Stimulated activated CD8-positive, alpha-beta memory T cell treated with anti-CD3 and anti-CD28 coated beads, Interleukin-15, amount 100 ng/mL, for 4 hours (primary cell): ENCODE data around the gene ZNF839.
A peak's percentile ranks its signal among the peaks of the same experiment; 100 is the strongest.
"Not testable (repeated sequence)": the region's sequence is repeated elsewhere in the genome, so short reads cannot be mapped to it uniquely, and the experiment has no call there.

Experiments used
- DNase-seq, 2 donors: peaks; one replicate each; pipeline ENCODE4 v3.0.0-alpha.2; 2020; ENCODE audit warnings: low read depth in 2 of 2

ZNF839 gene

DNA sequence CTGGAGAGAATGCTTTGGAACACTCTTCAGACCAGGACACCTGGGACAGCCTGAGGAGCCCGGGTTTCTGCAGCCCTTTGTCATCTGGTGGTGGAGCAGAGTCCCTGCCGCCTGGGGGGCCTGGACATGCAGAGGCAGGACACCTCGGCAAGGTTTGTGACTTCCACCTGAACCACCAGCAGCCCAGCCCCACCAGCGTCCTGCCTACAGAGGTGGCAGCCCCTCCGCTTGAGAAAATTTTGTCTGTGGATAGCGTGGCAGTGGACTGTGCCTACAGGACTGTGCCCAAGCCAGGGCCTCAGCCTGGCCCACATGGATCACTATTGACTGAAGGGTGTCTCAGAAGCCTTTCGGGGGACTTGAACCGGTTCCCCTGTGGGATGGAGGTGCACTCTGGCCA, 22.0 kb downstream of the ZNF839 start:
- DNase-seq, result no peak

DNA sequence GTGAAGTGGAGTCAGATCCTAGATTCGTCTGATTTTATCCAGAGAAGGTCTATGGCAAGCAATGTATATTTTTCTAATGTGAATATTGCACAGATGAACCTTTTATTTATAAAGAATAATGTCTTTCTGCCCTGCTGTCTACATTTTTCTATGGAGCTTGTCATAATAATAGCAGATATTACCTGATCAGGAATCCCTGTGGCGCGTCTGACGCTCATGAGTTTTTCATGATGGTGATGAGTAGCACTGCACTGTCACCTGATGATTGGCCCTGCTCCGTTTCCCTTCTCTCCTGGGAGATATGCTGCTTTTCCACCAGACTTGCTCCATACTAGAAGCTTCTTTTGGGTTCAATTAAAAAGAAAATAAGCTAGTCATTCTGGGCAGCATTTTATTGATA, 22.7 kb downstream of the ZNF839 start:
- DNase-seq, result no peak

- DNase-seq, result no peak
Measured at GRCh38 chr14:102344084-102344483, 24.5 kb downstream of the ZNF839 start.

GRCh38 chr14:102344485-102344884, 24.9 kb downstream of the ZNF839 start:
- no peak for DNase-seq

GRCh38 chr14:102345232-102345631, 25.7 kb downstream of the ZNF839 start:
- DNase-seq, result no peak

GRCh38 chr14:102346645-102347044, 27.1 kb downstream of the ZNF839 start:
- DNase-seq, result no peak

GRCh38 chr14:102348376-102348775, 28.8 kb downstream of the ZNF839 start:
- no peak for DNase-seq

- DNase-seq, result no peak
Measured at GRCh38 chr14:102351023-102351422, 31.5 kb downstream of the ZNF839 start.

- DNase-seq, result not testable (repeated sequence)
Measured at GRCh38 chr14:102351593-102351992, 32.0 kb downstream of the ZNF839 start.

DNA sequence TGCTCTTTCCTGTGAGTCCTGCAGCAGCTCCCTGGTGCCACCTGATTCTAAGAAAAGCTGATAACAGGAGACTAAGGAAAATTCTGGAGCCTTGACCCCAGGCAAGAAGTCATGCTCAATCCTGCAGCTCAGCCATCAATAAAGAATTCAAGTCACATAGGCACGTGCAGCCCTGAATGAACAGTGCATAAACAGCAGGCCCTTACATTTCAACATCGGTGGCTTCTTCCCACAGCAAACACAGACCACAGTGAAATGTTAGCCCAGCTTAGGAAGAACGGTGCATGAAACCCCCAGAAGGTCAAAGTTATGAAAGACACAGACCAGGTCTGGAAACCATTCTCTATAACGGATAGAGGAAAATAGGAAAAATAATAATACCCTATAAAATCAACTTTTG, 32.7 kb downstream of the ZNF839 start:
- no peak for DNase-seq

DNA sequence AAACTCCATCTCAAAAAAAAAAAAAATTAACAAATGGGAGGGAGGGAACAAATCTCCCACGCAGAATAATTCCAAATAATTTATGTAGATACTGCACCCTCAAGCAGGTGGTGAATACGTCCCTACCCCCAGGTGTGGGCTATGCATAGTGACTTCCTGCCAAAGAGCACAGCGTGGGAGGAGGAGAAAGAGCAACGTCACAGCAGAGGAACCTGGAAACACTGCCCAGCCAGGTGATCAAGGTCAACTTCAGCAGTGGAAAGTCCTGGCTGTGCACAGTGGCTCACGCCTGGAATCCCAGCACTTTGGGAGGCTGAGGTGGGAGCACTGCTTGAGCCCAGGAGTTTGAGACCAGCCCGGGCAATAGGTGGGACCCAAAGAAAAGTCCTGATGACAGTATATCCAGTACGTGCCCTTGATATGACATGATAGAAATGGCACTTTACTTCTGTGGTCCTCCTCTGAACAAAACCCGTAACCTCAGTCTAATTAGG, 33.6 kb downstream of the ZNF839 start:
- DNase-seq, result no peak

DNA sequence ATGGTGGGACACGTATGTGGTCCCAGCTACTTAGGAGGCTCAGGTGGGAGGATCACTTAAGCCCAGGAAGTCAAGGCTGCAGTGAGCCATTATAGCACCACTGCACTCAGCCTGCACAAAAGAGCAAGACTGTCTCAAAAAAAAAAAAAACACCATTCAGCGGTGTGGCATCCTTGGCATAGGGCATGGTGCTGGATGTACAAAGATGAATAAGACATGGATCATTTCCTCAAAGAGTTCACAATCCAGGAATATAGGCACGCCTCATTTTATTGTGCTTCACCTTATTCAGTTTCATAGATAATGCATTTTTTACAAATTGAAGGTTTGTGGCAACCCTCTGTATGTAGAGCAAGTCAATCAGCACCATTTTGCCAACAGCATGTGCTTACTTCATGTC, 36.7 kb downstream of the ZNF839 start:
- DNase-seq, result no peak

- no peak for DNase-seq
Measured at GRCh38 chr14:102359341-102359740, 39.8 kb downstream of the ZNF839 start.

- DNase-seq, result no peak
Measured at GRCh38 chr14:102360388-102360787, 40.8 kb downstream of the ZNF839 start.

- peak; percentile 5 to 31 for DNase-seq
Measured at GRCh38 chr14:102362084-102362483, 42.5 kb downstream of the ZNF839 start.

DNA sequence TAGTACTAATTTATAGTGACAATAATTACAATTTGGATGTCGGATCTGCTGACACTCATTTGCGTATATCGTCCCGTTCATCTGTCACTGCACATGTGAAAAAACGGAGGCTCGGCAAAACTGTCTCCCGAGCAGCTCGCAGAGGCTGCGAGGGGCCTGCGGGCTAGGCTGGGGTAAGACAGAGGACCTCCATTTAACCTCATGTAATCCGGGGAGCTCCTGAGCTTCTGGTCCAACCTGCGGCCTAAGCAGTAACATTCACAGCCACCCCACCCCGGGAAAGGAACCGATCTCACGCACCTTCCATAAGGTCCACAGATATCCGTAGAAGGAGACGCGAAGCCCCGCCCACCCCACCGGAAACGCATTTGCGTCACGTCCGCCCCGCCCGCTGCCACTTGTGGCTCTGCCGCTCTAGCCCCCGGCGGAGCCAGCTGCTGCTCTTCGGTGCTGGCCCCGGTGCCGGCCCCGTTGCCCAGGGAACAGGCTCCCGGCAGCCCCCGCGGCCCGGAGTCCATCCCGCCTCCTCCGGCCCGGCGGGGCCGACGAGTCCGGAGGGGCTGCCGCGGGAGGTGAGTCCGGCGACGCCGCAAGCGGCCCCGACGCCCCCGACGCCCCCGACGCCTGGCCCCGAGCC, 43.1 kb downstream of the ZNF839 start, which contains the start of the genes CINP and TECPR2:
CINP (minus strand) TSS at position 346 of the 637 bp plus-strand sequence; CDS start at position 307, 39 bp downstream.
TECPR2 (plus strand) TSS at position 397 of the 637 bp plus-strand sequence. CDS start 13,781 bp downstream, outside the sequence.
- DNase-seq, result peak; percentile 93 to 95

- DNase-seq, result no peak
Measured at GRCh38 chr14:102363182-102363943, 43.8 kb downstream of the ZNF839 start.

DNA sequence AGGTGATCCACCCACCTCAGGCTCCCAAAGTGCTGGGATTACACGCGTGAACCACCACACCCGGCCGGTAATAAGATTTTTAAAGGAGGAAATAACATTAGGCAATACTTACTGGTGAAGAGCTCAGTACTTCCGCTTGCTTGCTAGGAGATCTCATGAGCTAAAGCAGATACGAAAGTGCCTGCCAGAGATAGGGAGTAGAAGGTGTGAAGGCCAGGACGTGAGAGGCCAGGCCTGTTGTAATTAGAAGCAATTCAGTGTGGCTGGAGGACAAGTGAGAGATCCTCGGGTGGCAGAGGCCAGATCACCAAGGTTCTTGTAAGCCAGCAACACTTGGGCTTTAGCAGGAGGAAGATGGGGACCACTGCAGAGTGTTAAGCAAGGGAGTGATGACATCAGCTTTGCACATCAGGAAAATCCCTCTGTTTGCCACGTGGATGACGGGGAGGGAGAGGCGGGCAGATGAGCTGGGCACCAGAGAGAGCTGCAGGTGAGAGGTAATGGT, 50.8 kb downstream of the ZNF839 start:
- DNase-seq, result no peak

DNA sequence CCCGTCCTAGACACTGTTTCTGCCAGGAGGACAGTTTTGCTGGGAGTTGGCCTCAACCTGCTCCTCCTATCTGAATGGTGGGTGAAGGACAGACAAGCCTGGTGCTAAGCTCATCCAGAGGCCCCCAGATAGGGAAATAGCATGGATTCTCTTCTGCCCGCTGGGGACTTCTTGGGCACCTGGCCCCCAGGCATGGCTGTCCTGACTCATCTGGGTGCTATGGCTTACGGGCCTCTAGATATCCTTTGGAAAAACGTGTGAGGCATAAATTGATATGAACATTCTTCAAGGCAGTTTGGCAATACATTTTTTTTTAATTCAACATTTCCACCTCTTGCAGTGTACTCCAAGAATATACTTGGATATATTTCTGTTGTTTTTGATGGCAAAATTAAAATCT, 51.8 kb downstream of the ZNF839 start:
- no peak for DNase-seq

GRCh38 chr14:102373110-102373509, 53.6 kb downstream of the ZNF839 start:
- no peak for DNase-seq

GRCh38 chr14:102374264-102374663, 54.7 kb downstream of the ZNF839 start:
- no peak for DNase-seq

GRCh38 chr14:102375119-102375518, 55.6 kb downstream of the ZNF839 start:
- DNase-seq, result no peak

GRCh38 chr14:102377696-102378095, 58.1 kb downstream of the ZNF839 start:
- DNase-seq, result no peak
